ENCODE data around the gene SCN1B.

- TF ChIP-seq TARDBP (IDR thresholded peaks at IDR 0.05) (no peak), FOXA1 (IDR thresholded peaks at IDR 0.05) (no peak)
These were observed 43.7 kb downstream of the SCN1B start for GRCh38 chr19:35073941-35074340.

Data from HEK293T (cell line).